Activated T-helper 17 cell treated with anti-CD3 and anti-CD28 coated beads, Interleukin-2, amount 50 U/mL, for 72 hours (primary cell): ENCODE measurements around the gene HRG. TPM values are rescaled to one million over a fixed set of nuclear protein-coding genes. Genes with fewer than 3 reads are reported as not detected.
"Not testable (repeated sequence)": the region's sequence is repeated elsewhere in the genome, so short reads cannot be mapped to it uniquely, and the experiment has no call there.

ENCODE experiments used
- ATAC-seq: fragments of 150-1000 bp; cut with Tn5 transposase; replicated peaks from 2 replicates; pipeline ENCODE4 v1.10.0; 2021; ENCODE audit warnings: mild to moderate bottlenecking, moderate library complexity
- H3K27ac Mint-ChIP-seq: one replicate; pipeline ENCODE4 v1.8.0; 2022; ENCODE audit warnings: mixed read lengths
- H3K27me3 Mint-ChIP-seq: one replicate; pipeline ENCODE4 v1.8.0; 2022; ENCODE audit warnings: mixed read lengths
- H3K36me3 Mint-ChIP-seq: one replicate; pipeline ENCODE4 v1.8.0; 2022; ENCODE audit warnings: low read depth, mild to moderate bottlenecking, mixed read lengths
- H3K4me1 Mint-ChIP-seq: one replicate; pipeline ENCODE4 v1.8.0; 2022; ENCODE audit warnings: mixed read lengths
- H3K4me3 Mint-ChIP-seq: one replicate; pipeline ENCODE4 v1.8.0; 2022; ENCODE audit warnings: mild to moderate bottlenecking, mixed read lengths
- H3K9me3 Mint-ChIP-seq: one replicate; pipeline ENCODE4 v1.8.0; 2022; ENCODE audit warnings: mixed read lengths
- total RNA-seq, 2 donors: library from RNA; stranded (reverse); gene quantifications; one replicate each; pipeline ENCODE4 v1.2.3, GENCODE V29; 2022

The HRG gene
- total RNA-seq, 2 donors from 2014 or later: not detected

DNA sequence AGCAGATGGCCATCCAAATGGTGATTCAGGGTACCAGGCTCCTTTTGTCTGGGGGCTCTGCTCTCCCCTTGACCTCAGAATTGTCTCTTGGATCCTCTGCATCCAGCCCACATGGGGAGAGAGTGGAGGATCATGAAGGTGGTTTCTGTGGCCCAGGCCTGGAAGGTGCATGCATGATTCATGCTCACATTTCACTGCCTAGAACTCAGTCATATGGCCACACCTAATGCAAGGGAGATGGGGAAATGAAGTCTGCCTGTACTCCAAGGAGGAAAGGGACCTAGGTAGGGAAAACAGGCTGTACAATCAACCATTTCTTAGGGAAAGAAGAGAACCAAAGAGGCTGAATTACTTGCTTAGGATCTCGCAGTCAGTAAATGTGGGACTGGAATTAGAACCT, 15.1 kb downstream of the HRG start:
- H3K9me3 Mint-ChIP-seq: peaks cover 10% of the 10 kb centered on the region
- H3K36me3 Mint-ChIP-seq: no peaks in the 10 kb centered on the region
- no peaks in the 10 kb centered on the region for H3K4me1 Mint-ChIP-seq
- no peak overlapping the region for H3K4me3 Mint-ChIP-seq
- ATAC-seq: no peak
- peaks cover 44% of the 10 kb centered on the region for H3K27me3 Mint-ChIP-seq
- no peak overlapping the region for H3K27ac Mint-ChIP-seq

DNA sequence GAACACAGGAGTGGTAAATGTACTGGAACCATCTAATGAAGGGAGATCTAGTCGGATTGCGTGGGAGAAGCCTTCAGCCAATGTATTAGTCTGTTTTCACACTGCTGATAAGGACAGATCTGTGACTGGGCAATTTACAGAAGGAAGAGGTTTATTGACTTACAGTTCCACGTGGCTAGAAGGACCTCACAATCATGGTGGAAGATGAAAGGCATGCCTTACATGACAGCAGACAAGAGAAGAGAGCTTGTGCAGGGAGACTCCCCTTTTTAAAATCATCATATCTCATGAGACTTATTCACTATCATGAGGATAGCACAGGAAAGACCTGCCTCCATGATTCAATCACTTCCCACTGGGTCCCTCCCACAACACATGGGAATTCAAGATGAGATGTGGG, 17.0 kb downstream of the HRG start:
- peaks cover 14% of the 10 kb centered on the region for H3K9me3 Mint-ChIP-seq
- no peak overlapping the region for H3K27ac Mint-ChIP-seq
- H3K27me3 Mint-ChIP-seq: peaks cover 45% of the 10 kb centered on the region
- H3K36me3 Mint-ChIP-seq: no peaks in the 10 kb centered on the region
- H3K4me1 Mint-ChIP-seq: peaks cover 5% of the 10 kb centered on the region
- ATAC-seq: no peak
- no peak overlapping the region for H3K4me3 Mint-ChIP-seq

DNA sequence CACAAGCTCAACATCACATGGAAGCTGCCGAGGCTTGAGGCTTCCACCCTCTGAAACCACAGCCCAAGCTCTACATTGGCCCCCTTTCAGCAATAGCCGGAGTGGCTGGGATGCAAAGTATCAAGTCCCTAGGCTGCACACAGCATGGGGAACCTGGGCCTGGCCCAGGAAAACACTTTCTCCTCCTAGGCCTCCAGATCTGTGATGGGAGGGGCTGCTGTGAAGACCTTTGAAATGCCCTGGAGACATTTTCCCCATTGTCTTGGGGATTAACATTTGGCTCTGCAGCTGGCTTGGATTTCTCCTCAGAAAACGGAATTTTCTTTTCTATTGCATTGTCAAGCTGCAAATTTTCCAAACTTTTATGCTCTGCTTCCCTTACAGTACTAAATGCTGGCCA, 18.2 kb downstream of the HRG start:
- ATAC-seq: no peak
- no peak overlapping the region for H3K27ac Mint-ChIP-seq
- peaks cover 6% of the 10 kb centered on the region for H3K4me1 Mint-ChIP-seq
- H3K27me3 Mint-ChIP-seq: peaks cover 45% of the 10 kb centered on the region
- no peak overlapping the region for H3K4me3 Mint-ChIP-seq
- no peaks in the 10 kb centered on the region for H3K36me3 Mint-ChIP-seq
- H3K9me3 Mint-ChIP-seq: peaks cover 14% of the 10 kb centered on the region

DNA sequence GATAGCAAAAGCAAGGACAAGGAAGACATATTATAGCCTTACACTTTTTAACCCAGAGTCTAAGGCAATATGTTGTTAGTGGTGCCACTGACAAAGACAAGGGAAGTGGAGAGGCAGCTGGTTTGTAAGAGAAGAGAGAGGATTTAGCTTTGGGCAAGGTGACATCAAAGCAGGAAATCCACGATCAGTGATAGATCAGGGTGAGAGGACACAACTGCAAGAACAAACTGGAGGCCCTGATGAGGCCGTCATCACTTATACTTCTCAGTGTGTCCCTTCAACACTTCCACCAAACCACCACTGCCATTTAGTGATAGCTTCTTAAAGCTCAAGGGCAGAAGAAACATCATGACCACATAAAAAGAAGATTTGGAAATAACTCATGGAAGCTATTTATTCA, 20.7 kb downstream of the HRG start:
- H3K4me3 Mint-ChIP-seq, ATAC-seq, H3K27ac Mint-ChIP-seq, H3K36me3 Mint-ChIP-seq, H3K4me1 Mint-ChIP-seq: not testable (repeated sequence)
- Mint-ChIP-seq H3K27me3 (peaks cover 44% of the 10 kb centered on the region), H3K9me3 (peaks cover 14% of the 10 kb centered on the region)

DNA sequence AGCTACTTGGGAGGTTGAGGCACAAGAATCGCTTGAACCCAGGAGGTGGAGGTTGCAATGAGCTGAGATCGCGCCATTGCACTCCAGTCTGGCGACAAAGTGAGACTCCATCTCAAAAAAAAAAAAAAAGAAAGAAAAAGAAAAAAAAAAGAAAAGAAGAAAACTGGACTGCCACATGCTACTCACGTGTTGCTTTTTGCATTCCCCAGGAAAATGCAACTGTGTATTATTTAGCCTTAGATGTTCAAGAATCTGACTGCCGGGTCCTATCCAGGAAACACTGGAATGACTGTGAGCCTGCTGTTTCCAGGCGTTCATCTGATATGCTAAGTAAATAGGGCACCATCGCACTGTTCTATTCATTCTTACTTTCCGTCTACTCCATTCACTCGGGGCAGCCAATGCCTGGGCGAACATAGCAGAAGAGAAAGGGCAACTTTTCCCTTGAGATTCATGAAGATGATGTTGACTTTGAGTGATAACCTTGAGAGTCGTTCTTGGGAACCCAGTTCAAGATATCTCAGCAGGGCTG, 21.4 kb downstream of the HRG start:
- no peak for ATAC-seq
- H3K27ac Mint-ChIP-seq: no peak overlapping the region
- H3K4me1 Mint-ChIP-seq: peaks cover 6% of the 10 kb centered on the region
- peaks cover 44% of the 10 kb centered on the region for H3K27me3 Mint-ChIP-seq
- H3K9me3 Mint-ChIP-seq: peaks cover 14% of the 10 kb centered on the region
- H3K36me3 Mint-ChIP-seq: no peaks in the 10 kb centered on the region
- no peak overlapping the region for H3K4me3 Mint-ChIP-seq

DNA sequence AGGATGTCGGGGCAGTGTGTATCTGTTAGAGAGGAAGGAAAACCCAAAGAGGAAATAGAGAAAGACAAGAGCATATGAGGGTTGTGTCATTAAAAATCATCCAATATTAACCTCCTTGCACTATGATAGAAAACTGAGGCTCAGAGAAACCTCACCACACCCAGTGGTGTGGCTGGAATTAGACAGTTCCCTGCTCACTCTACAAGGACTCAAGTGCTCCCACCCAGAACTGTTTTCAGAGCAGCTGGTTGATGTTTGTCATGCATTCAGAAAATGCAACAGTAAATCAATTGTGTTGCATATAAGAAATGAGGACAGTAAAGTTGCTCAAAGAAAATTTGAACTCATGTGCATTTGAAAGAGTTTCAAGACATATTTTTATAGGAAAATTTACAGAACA, 24.5 kb downstream of the HRG start:
- H3K27ac Mint-ChIP-seq, ATAC-seq, H3K9me3 Mint-ChIP-seq, H3K36me3 Mint-ChIP-seq, H3K4me1 Mint-ChIP-seq, H3K4me3 Mint-ChIP-seq: not testable (repeated sequence)
- peaks cover 35% of the 10 kb centered on the region for H3K27me3 Mint-ChIP-seq

DNA sequence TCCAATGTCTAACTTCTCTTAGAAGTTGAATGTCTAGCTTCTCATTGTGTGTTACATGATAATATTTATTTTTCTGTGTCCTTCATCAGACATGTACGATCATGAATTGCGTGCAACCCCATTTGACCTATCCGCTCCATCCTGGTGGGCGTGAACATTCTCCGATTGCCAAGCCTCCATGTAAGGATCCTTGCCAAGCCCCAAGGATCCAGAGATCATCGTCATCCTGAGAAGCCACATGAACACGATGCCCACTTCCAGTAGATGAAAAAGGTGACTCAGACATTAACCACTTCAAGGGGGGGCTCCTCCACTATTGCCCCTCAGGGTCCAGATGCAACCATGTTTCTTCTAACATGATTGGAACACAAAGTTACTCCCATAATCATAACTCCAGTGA, 25.9 kb downstream of the HRG start:
- H3K27me3 Mint-ChIP-seq: peaks cover 25% of the 10 kb centered on the region
- H3K36me3 Mint-ChIP-seq: no peaks in the 10 kb centered on the region
- H3K27ac Mint-ChIP-seq: no peak overlapping the region
- H3K4me3 Mint-ChIP-seq: no peak overlapping the region
- peaks cover 6% of the 10 kb centered on the region for H3K4me1 Mint-ChIP-seq
- no peaks in the 10 kb centered on the region for H3K9me3 Mint-ChIP-seq
- ATAC-seq: no peak

DNA sequence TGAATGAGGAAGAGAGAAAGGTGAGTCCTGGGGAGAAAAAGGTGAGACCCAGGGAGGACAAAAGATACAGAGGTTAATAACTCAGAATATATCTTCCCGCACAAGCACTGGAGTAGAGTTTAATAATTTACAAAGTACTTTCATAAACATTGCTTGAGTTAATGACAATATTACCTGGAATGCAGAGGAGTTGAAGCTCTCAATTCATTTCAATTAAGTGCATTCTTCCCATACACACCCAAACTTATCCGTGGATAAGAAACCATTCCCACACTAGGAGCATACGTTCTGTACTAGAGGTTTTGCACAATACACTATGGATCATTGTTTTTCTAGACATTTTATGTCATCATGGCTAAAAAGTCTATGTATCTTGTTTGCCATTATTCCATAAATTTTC, 28.0 kb downstream of the HRG start:
- no peaks in the 10 kb centered on the region for H3K36me3 Mint-ChIP-seq
- H3K27me3 Mint-ChIP-seq: peaks cover 17% of the 10 kb centered on the region
- no peak overlapping the region for H3K4me3 Mint-ChIP-seq
- no peak for ATAC-seq
- H3K27ac Mint-ChIP-seq: no peak overlapping the region
- H3K4me1 Mint-ChIP-seq: no peaks in the 10 kb centered on the region
- H3K9me3 Mint-ChIP-seq: no peaks in the 10 kb centered on the region

DNA sequence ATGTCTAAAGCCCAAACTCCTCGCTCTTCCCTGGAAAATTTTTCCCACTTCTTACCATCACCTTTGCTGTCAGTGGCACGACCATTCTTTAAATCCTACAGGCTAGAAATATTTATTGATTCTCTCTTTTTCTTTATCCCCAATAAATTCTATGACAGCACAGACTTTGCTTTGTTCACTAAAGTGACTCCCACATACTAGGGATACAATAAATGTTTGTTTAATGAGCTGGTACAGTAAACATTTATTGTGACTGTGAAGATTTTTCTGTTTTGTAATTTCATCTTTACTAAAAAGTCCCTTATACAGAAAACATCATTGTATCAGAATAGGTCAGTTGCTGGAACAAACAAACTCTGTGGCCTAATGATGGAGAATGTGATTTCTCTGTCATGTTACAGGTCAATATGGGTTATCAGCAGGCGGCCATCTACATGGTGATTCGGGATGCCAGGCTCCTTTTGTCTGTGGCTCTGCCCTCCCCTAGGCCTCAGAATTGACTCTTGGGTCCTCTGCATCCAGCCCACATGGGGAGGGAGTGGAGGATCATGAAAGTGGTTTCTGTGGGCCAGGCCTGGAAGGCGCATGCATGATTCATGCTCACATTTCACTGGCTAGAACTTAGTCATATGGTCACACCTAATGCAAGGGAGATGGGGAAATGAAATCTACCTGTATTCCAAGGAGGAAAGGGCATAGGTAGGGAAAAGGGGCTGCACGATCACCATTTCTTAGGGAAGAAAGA, 28.6 kb downstream of the HRG start:
- peak; percentile 56 for ATAC-seq
- no peak overlapping the region for H3K4me3 Mint-ChIP-seq
- no peaks in the 10 kb centered on the region for H3K9me3 Mint-ChIP-seq
- H3K27ac Mint-ChIP-seq: no peak overlapping the region
- H3K4me1 Mint-ChIP-seq: no peaks in the 10 kb centered on the region
- no peaks in the 10 kb centered on the region for H3K36me3 Mint-ChIP-seq
- H3K27me3 Mint-ChIP-seq: peaks cover 17% of the 10 kb centered on the region

DNA sequence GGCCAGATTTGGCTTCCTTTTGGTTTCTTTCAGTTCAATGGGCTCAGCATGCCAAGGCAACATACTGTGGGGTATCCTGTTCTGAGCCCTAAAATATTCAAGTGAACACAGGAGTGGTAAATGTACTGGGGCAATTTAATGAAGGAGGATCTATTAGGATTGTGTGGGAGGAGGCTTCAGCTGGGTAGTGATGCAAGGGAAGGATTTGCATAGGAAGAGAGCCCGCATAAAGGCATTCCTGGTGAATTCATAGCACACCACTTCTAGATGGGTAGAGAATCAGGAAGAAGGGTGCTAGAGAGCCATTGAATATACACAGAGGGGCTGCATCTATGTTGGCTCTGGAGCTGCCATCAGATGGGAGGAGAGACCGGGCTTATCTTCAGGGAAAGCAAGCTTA, 30.7 kb downstream of the HRG start:
- Mint-ChIP-seq H3K9me3 (no peaks in the 10 kb centered on the region), H3K27me3 (peaks cover 12% of the 10 kb centered on the region), H3K4me3 (no peak overlapping the region), H3K27ac (no peak overlapping the region), H3K36me3 (no peaks in the 10 kb centered on the region), H3K4me1 (no peaks in the 10 kb centered on the region)
- ATAC-seq: no peak

DNA sequence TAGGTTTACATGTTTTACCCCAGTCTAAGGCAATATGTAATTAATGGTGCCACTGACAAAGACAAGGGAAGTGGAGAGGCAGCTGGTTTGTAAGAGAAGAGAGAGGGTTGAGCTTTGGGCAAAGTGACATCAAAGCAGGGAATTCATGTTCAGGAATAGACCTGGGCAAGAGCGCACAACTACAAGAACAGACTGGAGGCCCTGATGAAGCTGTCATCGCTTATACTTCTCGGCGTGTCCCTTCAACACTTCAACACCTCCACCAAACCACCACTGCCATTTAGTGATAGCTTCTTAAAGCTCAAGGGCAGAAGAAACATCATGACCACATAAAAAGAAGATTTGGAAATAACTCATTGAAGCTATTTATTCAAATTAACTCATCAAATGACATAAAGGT, 31.7 kb downstream of the HRG start:
- Mint-ChIP-seq H3K9me3 (no peaks in the 10 kb centered on the region), H3K36me3 (no peaks in the 10 kb centered on the region), H3K27ac (no peak overlapping the region), H3K4me1 (no peaks in the 10 kb centered on the region), H3K4me3 (no peak overlapping the region), H3K27me3 (peaks cover 6% of the 10 kb centered on the region)
- ATAC-seq: no peak

DNA sequence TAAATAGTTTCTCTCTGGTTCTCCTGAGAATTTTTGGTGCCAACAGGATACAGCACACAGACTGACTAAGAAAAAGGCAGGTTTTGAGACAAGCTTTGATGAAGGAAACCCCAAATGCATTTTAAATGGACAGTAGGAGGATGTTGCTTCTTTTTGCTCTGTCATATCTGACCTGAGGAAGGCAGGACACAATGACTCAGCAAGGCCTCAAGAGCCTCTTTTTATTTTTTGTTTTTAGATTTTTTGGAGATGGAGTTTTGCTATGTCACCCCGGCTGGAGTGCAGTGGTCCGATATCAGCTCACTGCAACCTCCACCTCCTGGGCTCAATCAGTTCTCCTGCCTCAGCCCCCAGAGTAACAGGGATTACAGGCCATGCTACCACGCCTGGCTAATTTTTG, 34.5 kb downstream of the HRG start:
- Mint-ChIP-seq H3K27me3 (peaks cover 10% of the 10 kb centered on the region), H3K4me1 (no peaks in the 10 kb centered on the region), H3K27ac (no peak overlapping the region), H3K4me3 (no peak overlapping the region), H3K36me3 (no peaks in the 10 kb centered on the region), H3K9me3 (no peaks in the 10 kb centered on the region)
- peak; percentile 32 for ATAC-seq

DNA sequence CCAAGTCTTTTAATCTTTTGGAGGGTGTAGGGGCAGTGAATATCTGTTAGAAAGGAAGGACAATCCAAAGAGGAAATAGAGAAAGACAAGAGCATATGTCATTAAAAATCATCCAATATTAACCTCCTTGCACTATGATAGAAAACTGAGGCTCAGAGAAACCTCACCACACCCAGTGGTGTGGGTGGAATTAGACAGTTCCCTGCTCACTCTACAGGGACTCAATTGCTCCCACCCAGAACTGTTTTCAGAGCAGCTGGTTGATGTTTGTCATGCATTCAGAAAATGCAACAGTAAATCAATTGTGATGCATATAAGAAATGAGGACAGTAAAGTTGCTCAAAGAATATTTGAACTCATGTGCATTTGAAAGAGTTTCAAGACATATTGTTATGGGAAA, 36.6 kb downstream of the HRG start:
- not testable (repeated sequence) for ATAC-seq, H3K27ac Mint-ChIP-seq, H3K9me3 Mint-ChIP-seq, H3K36me3 Mint-ChIP-seq, H3K4me3 Mint-ChIP-seq, H3K4me1 Mint-ChIP-seq
- peaks cover 14% of the 10 kb centered on the region for H3K27me3 Mint-ChIP-seq

DNA sequence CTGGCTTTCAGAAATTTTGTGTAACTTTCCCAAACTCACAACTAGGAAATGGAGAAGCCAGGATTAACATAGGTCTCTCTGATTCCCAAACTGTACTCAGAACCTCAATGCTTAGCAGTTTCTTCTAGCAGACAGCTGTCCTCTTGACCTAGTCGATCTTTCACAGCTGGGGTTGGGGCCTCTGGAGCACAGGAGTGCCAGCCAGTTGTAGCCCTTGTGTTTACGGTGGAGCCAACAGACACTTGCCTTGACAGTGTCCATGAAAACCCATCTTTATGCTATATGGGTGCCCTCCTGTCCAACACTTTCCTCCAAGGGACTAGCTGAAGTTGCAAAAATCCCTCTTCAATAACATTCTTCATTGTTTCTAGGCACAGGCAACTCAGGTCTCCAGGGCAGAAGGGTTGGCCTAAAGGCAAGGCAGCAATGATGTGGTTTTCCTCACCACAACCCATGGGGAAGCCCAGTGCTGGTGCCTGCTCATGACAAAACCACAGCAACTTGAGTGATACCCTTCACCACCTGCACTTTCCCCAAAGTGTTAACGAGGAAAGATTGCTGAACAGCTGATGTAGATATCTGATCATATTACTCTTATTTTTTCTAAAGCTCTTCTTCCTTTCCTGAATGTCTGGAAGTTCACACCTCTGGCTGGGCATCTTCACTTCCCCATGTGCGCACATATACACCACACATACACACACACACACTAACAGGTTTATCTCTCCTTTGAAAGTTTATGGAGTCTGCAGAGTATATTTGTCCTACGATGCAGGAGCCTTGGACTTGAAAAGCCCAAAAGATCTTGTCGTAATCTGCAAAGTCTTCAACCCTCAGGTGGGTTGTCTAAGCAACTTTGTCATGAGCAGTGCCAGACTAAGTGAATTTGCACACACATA, 40.3 kb downstream of the HRG start:
- Mint-ChIP-seq H3K4me1 (peaks cover 6% of the 10 kb centered on the region), H3K9me3 (no peaks in the 10 kb centered on the region), H3K36me3 (no peaks in the 10 kb centered on the region), H3K27ac (no peak overlapping the region), H3K27me3 (peaks cover 25% of the 10 kb centered on the region), H3K4me3 (no peak overlapping the region)
- ATAC-seq: peak; percentile 98
